ENCODE results near the gene SPNS3.

- no peak for TF ChIP-seq POLR2AphosphoS5 (IDR thresholded peaks at IDR 0.05)
- no peak for TF ChIP-seq CTCF (IDR thresholded peaks at IDR 0.05)
These were observed 52.2 kb downstream of the SPNS3 start for GRCh38 chr17:4485676-4486646.
